SU-DHL-6 (cell line): ENCODE data around the gene CFAP45.

Experiments
- H2AFZ ChIP-seq: fragments of 200-600 bp; sonication (generic); 2 replicates; pipeline ENCODE4 v1.6.1; 2014; ENCODE audit warnings: low read depth, mild to moderate bottlenecking, moderate library complexity, mixed read lengths, antibody characterized with exemption, low read length; ENCODE audit not compliant: severe bottlenecking
- H3F3A ChIP-seq: fragments of 200-600 bp; shearing (Covaris generic); 2 replicates; pipeline ENCODE4 v1.6.0; 2016; ENCODE audit warnings: antibody characterized with exemption, mild to moderate bottlenecking; ENCODE audit not compliant: insufficient read depth
- H3K27ac ChIP-seq: fragments of 200-600 bp; sonication (generic); 2 replicates; pipeline ENCODE4 v1.5.1; 2016; ENCODE audit warnings: low read depth, mild to moderate bottlenecking, low read length, moderate library complexity, mixed read lengths
- H3K27me3 ChIP-seq: fragments of 200-600 bp; sonication (generic), shearing (Covaris generic); 2 replicates; pipeline ENCODE4 v1.6.0; 2014; ENCODE audit warnings: mild to moderate bottlenecking, low read length
- H3K36me3 ChIP-seq: fragments of 200-600 bp; sonication (generic); 2 replicates; pipeline ENCODE4 v1.6.1; 2014; ENCODE audit warnings: mild to moderate bottlenecking, low read length, mixed read lengths
- H3K4me2 ChIP-seq: fragments of 300-600, 200-600 bp; shearing (Covaris generic), sonication (generic); 2 replicates; pipeline ENCODE4 v1.6.0; 2014; ENCODE audit warnings: low read length, low read depth, mild to moderate bottlenecking; ENCODE audit not compliant: poor library complexity, severe bottlenecking
- H3K4me3 ChIP-seq: fragments of 200-600 bp; sonication (generic); 2 replicates; pipeline ENCODE4 v1.5.1; 2014; ENCODE audit warnings: antibody characterized with exemption, low read length, mild to moderate bottlenecking, mixed read lengths; ENCODE audit not compliant: insufficient read depth, poor library complexity, severe bottlenecking
- H3K79me2 ChIP-seq: fragments of 200-600 bp; sonication (generic); 2 replicates; pipeline ENCODE4 v1.6.1; 2014; ENCODE audit warnings: mild to moderate bottlenecking, low read length, moderate library complexity; ENCODE audit not compliant: insufficient read depth
- H3K9ac ChIP-seq: fragments of 200-600 bp; sonication (generic); 2 replicates; pipeline ENCODE4 v1.7.0; 2014; ENCODE audit warnings: mild to moderate bottlenecking, low read length
- H3K9me2 ChIP-seq: fragments of 200-600 bp; sonication (generic); replicated peaks from 2 replicates; pipeline ENCODE4 v1.6.1; 2014; ENCODE audit warnings: low read length; ENCODE audit not compliant: insufficient read depth
- H3K9me3 ChIP-seq: fragments of 200-600 bp; sonication (generic); 2 replicates; pipeline ENCODE4 v1.6.1; 2014; ENCODE audit warnings: low read length, mixed read lengths; ENCODE audit not compliant: insufficient read depth
- H4K20me1 ChIP-seq: fragments of 200-600 bp; sonication (generic); 2 replicates; pipeline ENCODE4 v1.6.1; 2014; ENCODE audit warnings: low read depth, mild to moderate bottlenecking, antibody characterized with exemption, low read length, moderate library complexity, mixed read lengths
- EZH2phosphoT487 ChIP-seq: fragments of 200-600 bp; sonication (generic), shearing (Covaris generic); conservative IDR thresholded peaks from 2 replicates; pipeline ENCODE4 v1.6.1; 2018; ENCODE audit warnings: mild to moderate bottlenecking, antibody characterized with exemption, low read length, moderate library complexity, mixed read lengths
- TF ChIP-seq, protein P1 (sequence below): fragments of 200-600 bp; sonication (generic); IDR thresholded peaks from one replicate; pipeline ENCODE4 v1.5.1; 2017; ENCODE audit warnings: antibody characterized with exemption, mild to moderate bottlenecking, low read length, moderate library complexity; ENCODE audit not compliant: insufficient read depth, poor library complexity, severe bottlenecking

CFAP45 gene

DNA sequence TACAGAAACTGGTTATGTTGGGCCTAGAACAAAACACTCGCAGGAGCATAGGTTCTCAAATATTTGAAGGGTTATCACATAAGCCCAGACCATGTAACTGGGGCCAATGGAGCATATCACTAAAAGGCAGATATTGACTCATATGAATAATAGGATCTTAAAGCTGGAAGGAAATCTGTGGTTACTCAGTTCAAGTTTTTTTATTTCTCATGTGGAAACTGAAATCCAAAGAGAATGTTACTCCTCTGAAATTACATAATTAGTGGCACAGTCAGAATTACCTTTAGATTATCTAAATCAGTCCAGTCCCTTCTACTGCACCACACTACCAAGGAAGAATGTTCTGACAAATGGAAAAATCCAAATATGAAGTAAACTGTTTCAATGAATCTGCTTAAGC is 61.2 kb downstream of the CFAP45 start:
- no peak overlapping the region for H2AFZ ChIP-seq
- H3K36me3 ChIP-seq, result no peaks in the 10 kb centered on the region
- H3K4me2 ChIP-seq, result no peak overlapping the region
- H4K20me1 ChIP-seq, result no peaks in the 10 kb centered on the region
- H3K27ac ChIP-seq, result no peak overlapping the region
- no peak overlapping the region for H3K9ac ChIP-seq
- H3K27me3 ChIP-seq, result no peaks in the 10 kb centered on the region
- TF ChIP-seq EZH2phosphoT487, result no peak
- TF ChIP-seq, protein P1, sequence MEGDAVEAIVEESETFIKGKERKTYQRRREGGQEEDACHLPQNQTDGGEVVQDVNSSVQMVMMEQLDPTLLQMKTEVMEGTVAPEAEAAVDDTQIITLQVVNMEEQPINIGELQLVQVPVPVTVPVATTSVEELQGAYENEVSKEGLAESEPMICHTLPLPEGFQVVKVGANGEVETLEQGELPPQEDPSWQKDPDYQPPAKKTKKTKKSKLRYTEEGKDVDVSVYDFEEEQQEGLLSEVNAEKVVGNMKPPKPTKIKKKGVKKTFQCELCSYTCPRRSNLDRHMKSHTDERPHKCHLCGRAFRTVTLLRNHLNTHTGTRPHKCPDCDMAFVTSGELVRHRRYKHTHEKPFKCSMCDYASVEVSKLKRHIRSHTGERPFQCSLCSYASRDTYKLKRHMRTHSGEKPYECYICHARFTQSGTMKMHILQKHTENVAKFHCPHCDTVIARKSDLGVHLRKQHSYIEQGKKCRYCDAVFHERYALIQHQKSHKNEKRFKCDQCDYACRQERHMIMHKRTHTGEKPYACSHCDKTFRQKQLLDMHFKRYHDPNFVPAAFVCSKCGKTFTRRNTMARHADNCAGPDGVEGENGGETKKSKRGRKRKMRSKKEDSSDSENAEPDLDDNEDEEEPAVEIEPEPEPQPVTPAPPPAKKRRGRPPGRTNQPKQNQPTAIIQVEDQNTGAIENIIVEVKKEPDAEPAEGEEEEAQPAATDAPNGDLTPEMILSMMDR, result no peak
- no peak overlapping the region for H3K4me3 ChIP-seq
- no peaks in the 10 kb centered on the region for H3K9me3 ChIP-seq
- H3K79me2 ChIP-seq, result no peaks in the 10 kb centered on the region
- H3F3A ChIP-seq, result no peaks in the 10 kb centered on the region
- no peaks in the 10 kb centered on the region for H3K9me2 ChIP-seq

- Histone ChIP-seq H3K9me3 (no peaks in the 10 kb centered on the region), H3K4me2 (no peak overlapping the region), H3K27me3 (no peaks in the 10 kb centered on the region), H3F3A (no peaks in the 10 kb centered on the region), H4K20me1 (no peaks in the 10 kb centered on the region), H3K36me3 (no peaks in the 10 kb centered on the region), H3K9me2 (no peaks in the 10 kb centered on the region), H3K27ac (no peak overlapping the region), H3K9ac (no peak overlapping the region), H2AFZ (no peak overlapping the region), H3K4me3 (no peak overlapping the region), H3K79me2 (no peaks in the 10 kb centered on the region)
- TF ChIP-seq, protein P1, result no peak
- no peak for TF ChIP-seq EZH2phosphoT487
Measured at GRCh38 chr1:159835862-159836525, 64.0 kb downstream of the CFAP45 start.

DNA sequence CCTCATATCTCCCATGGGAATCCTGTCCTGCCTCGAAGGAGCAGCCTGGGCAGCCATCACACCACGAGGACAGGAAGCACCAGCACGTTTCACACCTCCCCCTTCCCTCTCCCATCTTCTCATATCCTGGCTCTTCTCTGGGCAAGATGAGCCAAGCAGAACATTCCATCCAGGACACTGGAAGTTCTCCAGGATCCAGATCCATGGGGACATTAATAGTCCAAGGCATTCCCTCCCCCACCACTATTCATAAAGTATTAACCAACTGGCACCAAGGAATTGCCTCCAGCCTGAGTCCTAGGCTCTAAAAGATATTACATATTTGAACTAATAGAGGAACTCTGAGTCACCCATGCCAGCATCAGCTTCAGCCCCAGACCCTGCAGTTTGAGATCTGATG is 64.6 kb downstream of the CFAP45 start:
- H3K27me3 ChIP-seq, result no peaks in the 10 kb centered on the region
- no peak overlapping the region for H3K4me3 ChIP-seq
- no peaks in the 10 kb centered on the region for H3K9me3 ChIP-seq
- no peaks in the 10 kb centered on the region for H3F3A ChIP-seq
- TF ChIP-seq, protein P1, result no peak
- TF ChIP-seq EZH2phosphoT487, result no peak
- H3K4me2 ChIP-seq, result no peak overlapping the region
- no peak overlapping the region for H3K27ac ChIP-seq
- H3K36me3 ChIP-seq, result no peaks in the 10 kb centered on the region
- no peaks in the 10 kb centered on the region for H3K79me2 ChIP-seq
- H4K20me1 ChIP-seq, result no peaks in the 10 kb centered on the region
- H2AFZ ChIP-seq, result no peak overlapping the region
- H3K9ac ChIP-seq, result no peak overlapping the region
- no peaks in the 10 kb centered on the region for H3K9me2 ChIP-seq
